HG03025 (cell line): Measurements from ENCODE around the gene ARHGEF18.
"Not testable (repeated sequence)": the region's sequence is repeated elsewhere in the genome, so short reads cannot be mapped to it uniquely, and the experiment has no call there.

Experiments used
- ATAC-seq: cut with Tn5 transposase; IDR thresholded peaks from one replicate; pipeline ENCODE4 v1.9.1; 2021; ENCODE audit warnings: mild to moderate bottlenecking, moderate library complexity; ENCODE audit not compliant: unreplicated experiment, low FRiP score

Gene ARHGEF18

DNA sequence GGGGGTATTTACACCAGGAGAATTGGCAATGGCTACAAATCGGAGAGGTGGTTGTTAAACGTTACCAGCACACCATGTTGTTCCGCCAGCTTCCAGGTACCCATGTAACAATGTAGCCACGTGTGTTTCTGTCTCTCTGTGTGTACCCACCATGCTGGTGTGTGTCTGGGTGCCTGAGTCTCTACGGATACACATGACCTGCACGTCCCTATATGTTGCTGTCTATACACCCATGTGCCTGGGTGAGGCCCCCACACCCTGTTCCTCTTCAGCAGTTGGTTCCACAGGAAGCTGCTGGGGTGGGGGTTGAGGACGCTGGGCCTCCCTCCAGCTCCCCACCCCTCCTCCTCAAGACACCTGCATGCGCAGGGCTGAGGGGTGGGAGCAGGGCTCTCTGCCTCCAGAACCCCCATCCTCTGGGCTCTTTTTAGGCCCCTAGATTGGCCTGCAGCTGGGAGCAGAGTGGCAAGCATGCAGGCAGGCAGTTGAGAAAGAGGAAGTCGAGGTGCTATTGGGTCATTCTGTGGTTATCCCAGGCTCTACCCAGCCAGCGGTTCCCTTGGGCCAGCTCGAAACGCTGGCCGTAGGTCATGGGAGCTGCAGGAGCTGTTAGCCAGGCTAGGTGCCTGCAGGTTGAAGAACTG is at the start of gene ARHGEF18:
Gene ARHGEF18 (plus strand): TSS at position 351 of the 644 bp plus-strand sequence. CDS start 13,954 bp downstream, outside the sequence.
- ATAC-seq, result no peak

DNA sequence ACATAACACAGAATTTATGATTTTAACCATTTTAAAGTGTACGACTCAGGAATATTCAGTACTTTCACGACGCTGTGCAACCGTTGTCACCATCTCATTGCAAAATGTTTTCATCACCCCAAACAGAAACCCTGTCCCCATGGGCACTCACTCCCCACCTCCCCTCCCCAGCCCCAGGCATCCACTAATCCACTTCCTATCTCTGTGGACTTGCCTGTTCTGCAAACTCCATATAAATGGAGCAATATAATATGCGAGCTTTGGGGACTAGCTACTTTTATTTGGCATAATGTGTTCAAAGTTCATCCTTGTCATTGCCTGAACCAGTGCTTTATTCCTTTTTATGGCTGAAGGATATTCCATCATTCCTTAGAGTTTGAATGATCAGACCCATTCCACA is 47.2 kb upstream of the ARHGEF18 start:
- no peak for ATAC-seq

DNA sequence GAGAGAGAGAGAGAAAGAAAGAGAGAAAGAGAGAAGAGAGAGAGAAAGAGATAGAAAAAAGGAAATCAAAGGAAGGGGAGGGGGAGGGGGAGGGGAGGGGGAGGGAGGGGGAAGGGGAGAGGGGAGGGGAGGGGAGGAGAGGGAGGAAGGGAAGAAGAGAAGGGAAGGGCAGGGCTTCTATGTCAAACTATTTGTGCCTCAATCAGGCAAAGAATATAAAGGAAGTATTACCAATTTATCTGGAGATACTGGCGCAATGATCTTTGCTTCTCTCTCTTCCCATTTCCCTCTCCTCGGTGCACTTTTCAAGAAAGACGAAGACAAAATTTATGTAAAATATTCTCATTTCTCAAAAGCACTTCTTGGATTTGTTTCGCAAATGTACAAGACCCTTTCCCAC is 45.3 kb upstream of the ARHGEF18 start:
- ATAC-seq, result no peak

DNA sequence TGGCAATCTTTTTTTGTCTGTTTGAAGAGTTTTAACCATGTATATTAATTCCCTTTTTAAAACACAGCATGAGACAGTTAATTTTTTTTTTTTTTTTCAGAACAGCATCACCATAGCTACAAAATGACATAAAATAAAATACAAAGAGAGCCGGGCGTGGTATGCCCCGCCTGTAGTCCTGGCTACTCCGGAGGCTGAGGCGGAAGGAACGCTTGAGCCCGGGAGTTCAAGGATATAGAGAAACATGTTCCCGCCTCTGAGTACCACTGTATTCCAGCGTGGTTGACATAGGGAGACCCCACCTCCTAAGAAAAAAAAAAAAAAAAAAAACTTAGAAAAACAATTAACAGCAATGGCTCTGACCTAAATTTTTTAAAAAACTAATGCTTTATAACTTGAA is 44.5 kb upstream of the ARHGEF18 start:
- no peak for ATAC-seq

DNA sequence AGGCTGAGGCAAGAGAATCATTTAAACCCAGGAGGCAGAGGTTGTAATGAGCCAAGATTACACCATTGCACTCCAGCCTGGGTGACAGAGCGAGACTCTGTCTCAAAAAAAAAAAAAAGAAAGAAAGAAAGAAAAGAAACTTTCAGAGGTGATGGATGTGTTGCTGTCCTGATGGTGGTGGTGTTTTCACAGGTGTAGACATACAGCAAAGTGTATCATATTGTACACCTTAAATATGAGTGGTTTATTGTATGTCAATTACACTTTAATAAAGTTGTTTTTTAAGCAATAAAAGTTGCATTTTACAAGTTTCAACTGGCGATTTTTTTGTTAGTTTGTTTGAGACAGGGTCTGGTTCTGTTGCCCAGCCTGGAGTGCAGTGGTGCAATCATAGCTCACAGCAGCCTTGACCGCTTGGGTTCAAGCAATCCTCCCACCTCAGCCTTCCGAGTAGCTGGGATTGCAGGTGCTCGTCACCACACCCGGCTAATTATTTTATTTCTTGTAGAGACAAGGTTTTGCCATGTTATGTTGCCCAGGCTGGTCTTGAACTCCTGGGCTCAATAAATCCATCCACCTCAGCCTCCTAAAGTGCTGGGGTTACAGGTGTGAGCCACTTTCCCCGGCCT is 41.0 kb upstream of the ARHGEF18 start:
- ATAC-seq, result no peak

DNA sequence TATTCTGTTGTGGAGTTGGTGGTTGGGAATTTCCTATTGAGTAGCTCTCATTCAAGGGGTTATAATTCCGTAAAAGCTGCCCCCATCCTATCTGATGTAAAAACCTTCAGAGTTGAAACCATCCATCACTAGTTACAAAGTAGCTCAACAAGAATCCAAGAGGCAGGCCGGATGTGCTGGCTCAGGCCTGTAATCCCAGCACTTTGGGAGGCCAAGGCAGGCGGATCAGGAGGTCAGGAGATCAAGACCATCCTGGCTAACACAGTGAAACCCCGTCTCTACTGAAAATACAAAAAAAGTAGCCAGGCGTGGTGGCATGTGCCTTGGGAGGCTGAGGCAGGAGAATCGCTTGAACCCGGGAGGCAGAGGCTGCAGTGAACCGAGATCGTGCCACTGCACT is 40.4 kb upstream of the ARHGEF18 start:
- not testable (repeated sequence) for ATAC-seq

DNA sequence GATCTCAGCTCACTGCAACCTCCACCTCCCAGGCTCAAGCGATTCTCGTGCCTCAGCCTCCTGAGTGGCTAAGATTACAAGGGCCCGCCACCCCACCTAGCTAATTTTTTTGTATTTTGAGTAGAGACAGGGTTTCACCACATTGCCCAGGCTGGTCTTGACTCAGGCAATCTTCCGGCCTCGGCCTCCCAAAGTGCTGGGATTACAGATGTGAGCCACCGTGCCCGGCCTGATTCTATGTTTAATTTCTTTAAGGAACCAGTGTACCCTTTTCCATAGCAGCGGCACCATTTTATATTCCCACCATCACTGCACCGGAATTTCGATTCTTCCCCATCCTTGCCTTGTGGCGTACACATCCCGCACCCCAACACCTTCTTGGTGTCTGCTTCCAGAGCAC is 36.8 kb upstream of the ARHGEF18 start:
- no peak for ATAC-seq

DNA sequence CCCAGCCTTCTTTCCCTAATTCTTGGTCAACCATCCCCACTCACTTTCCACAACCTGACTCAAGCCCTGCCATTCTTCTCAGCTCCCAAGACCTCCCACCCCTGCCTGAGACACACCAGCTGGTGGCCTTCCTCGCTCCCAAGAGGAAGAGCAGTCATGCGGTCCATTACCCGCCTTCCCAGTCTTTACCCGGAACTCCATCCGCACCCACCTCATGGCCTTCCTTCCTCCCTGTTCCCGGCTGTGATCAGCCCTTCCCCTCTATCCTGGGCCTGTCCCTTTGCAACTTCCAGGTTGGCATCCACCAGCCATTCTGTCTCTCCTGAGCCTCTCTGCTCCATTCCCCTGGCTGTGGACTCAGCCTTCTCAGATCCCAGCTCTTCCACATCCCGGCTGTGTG is 35.9 kb upstream of the ARHGEF18 start:
- ATAC-seq, result no peak

DNA sequence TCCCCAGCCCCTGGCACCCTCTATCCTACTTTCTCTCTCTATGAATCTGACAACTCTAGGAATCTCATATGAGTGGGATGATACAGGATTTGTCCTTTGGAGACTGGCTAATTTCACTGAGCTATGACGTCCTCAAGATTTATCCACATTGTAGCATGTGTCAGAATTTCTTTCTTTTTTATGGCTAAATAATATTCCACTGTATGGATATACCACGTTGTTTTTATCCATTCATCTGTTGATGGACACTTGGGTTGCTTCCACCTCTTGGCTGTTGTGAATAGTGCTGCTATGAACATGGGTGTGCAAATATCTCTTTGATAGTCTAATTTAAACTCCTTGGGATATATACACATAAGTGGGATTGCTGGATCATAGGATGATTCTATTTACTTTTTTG is 30.6 kb upstream of the ARHGEF18 start:
- no peak for ATAC-seq

DNA sequence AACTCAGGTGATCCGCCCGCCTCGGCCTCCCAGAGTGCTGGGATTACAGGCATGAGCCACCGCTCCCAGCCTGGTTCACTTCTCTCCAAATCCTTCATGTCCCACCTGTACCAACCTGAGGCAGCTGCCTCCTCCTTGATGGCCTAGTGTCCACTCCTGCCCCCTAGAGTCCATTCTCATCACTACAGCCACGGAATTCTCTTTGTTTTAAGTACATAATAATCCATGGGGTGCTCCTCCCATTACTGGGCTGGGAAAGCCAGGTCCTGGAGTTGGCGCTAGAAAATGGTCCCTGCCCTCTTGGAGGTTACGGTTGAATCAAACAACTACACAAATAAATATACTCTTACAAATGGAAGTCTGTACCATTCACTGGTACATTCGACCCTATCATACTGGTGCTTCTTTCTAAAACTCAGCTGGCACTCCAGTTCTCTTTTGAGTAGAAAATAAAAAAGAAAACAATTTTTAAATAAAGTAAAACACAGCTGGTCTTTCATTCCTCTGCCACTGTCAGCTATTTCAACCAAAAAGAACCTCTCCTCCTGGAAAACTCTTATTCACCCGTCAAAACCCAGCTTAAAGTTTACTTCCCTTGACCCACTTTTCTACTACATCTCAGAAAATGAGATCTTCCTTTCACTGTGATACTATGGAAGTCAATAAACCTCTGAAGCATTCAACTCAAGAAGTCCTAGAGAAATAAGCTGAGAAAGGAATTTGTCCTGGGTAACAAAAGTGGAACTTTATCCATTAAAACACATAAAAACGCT is 22.4 kb upstream of the ARHGEF18 start:
- ATAC-seq, result no peak

DNA sequence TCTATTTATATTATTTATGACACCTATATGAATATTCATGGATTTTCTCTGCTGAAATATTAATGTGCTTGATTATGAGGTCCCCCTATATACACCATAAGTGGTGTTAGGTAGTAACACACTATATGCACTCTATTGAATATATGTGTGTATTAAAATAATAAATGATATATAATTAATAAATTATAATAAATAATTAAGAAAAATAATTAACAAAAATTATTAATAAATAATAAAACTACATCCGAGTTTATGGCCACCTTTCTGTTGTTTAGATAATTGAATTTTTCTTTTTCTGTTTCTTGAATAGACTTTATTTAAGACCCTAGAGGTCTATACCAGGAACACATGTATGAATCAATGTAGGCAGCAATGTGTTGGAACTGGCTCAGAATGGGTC is 20.9 kb upstream of the ARHGEF18 start:
- no peak for ATAC-seq

DNA sequence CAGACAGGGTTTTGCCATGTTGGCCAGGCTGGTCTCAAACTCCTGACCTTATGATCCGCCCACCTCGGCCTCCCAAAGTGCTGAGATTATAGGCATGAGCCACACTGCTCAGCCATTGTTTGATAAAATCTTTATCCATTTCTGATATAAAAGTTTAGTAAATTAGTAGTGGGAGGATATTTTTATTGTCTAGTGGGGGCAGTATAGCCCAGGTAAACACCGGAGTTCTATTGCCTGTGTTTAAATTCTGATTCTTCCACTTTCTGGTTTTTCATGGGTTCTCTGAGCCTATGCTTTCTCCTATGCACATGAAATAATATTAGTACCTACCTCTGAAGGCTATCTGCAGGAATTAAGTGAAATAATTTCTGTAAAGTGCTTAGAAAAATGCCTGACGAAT is 20.1 kb upstream of the ARHGEF18 start:
- no peak for ATAC-seq

DNA sequence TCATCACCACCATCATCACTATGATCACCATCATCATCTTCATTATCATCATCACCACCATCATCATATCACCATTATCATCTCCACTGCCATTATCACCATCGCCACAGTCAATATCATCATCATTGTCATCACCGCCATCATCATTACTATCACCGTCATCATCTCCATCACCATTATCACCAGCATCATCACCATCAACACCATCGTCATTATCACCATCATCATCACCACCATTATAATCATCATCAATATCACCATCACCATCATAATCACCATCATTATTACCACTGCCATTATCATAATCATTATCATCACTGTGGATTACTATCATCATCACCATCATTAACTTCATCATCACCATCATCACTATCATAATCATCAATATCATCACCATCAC is 17.3 kb upstream of the ARHGEF18 start:
- ATAC-seq, result no peak

DNA sequence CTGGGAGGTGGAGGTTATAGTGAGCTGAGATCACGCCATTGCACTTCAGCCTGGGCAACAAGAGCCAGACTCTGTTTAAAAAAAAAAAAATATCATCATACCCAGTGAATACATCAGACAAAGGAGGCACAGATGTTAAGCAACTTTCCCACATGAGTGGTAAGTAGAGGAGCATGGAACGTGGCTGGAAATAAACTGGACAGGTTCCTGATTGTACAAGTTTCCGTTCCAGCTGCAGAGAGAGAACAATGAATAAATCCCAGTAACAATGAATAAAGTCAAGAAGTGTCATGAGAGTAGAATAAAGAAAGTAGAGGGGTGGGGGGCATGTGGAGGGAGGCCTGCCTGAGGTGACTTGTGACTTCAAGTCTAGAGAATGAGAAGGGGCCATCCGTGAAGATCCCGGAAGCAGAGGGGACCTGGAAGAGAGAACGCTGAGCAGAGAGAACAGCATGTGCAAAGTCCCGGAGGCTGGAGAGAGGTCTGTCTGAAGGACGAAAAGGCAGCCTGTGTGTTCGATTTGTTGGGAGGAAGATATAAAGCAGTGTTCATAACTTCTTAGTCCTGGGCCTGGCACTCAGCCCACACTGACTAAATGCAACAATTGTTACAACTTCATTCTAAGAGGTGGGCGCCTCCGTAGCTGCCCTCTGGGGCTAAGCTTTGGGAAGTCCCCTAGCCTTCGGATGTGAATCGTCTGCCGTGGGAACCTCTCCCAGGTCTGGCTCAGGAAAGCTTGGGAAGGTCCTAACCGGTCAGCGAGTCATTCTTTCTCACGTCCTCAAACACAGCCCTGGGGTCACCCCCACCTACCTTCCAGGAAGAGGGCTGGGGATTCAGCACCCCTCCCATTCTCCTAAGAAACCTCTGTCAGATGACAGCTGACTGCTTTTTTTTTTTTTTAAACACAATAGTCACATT is 15.3 kb upstream of the ARHGEF18 start:
- ATAC-seq, result no peak

DNA sequence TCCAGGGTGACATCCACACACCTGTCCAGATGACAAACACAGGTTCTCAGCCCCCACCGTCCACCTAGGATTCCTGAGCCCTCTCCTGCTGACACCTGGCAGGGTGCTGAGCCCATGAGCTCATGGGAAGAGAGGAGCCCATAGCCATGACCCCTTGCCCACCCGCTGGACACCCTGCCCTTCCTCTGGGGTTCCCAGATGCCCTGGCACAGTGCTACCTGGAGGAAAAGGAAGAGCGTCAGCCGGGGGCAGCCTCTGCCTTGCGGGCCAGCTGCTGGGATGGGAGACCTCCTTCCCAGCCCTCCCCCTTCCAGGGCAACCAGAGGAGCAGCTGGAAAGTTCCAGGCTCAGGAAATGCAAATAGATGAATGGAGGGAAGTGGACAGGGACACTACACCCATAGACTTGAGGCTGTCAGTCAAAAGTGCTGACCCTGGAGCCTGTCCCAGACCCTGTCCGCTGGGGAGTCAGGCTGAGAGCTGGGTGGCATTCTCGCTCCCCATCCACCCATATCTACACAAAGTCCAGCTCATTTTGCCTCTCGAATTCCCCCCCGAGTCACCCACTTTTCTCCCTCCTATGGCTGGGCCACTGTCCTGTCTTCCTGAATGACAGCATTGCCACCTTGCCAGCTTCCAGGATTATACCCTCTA is 12.3 kb upstream of the ARHGEF18 start:
- ATAC-seq, result no peak

DNA sequence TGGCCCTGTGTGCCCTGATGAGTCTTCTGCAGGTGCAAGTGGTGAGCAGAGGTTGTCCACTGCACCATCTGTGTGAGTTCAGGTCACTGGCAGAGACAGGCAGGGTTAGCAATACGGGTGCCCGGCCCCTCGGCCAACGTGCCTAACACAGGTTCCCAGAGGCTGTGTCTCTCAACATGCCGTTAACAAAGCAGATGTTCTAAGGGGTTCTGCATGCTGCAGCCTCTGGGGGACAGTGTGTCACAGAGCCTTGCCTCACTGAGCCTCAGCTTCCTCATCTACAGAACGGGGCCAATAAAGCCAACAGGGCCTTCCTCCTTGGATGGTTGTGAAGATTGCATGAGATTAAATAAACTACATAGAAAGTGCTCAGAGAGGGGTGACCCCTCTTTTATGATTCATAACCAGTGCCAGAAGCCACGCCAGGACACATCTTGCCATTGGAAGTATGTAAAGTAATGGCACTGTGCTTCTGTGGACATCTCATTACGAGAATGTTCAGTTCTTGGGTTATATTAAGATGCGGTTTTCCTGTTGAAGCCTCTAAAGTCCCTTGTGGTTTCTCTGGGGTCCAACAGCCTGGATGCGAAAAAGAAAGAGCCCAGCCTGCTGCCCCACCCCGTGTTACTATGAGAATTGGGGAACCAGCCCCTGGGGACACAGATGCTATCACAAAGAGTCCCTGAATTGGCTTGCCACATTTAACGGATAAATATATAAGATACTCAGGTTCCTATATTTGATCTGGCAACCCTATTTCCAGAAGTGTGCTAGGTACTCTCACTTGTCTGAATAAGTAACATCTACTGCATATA is 11.2 kb upstream of the ARHGEF18 start:
- ATAC-seq, result peak; percentile 69

DNA sequence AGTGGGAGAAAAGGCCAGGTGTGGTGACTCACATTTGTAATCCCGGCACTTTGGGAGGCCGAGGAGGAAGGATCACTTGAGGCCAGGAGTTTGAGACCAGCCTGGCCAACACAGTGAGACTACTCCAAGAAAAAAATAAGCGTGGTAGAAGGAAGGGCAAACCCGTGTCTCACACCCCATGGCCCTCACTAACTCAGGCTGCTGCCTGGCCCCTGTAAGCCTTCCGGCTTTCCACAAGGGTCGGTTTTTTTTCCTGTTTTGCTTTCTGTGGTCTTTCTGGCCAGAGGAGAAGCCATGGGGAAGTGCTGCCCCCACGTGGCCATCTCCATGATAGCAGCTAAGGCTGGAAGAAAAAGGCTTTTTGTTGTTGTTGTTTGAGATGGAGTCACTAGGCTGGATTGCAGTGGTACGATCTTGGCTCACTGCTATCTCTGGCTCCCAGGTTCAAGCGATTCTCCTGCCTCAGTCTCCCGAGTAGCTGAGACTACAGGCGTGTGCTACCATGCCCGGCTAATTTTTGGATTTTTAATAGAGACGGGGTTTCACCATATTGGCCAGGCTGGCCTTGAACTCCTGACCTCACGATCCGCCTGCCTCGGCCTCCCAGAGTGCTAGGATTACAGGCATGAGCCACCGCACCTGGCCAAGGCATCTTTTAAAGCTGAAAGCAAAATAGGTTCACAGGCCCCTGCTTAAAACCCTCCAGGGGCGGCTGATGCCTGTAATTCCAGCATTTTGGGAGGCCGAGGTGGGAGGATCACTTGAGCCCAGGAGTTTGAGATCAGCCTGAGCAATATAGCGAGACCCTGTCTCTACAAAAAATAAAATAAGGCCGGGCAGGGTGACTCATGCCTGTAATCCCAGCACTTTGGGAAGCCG is 7.5 kb upstream of the ARHGEF18 start:
- no peak for ATAC-seq

DNA sequence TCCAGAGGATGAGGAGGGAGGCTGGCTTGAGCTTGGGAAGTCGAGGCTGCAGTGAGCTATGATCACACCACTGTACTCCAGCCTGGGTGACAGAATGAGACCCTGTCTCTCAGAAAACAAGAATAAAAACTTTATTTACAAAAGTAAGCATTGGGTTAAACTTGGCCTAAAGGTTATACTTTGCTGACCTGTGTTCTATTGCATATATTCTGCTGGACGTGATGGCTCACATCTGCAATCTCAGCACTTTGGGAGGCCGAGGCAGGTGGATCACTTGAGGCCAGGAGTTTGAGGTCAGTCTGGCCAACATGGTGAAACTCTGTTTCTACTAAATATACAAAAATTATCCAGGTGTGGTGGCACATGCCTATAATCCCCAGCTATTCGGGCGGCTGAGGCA is 6.6 kb upstream of the ARHGEF18 start:
- no peak for ATAC-seq
